Large intestine (tissue), 3 donors: ENCODE results near the gene HERPUD2. TPM values are rescaled to one million over a fixed set of nuclear protein-coding genes. Genes with fewer than 3 reads are reported as not detected.
"Not testable (repeated sequence)": the region's sequence is repeated elsewhere in the genome, so short reads cannot be mapped to it uniquely, and the experiment has no call there.

Experiments
- DNase-seq, 2 donors: peaks; one replicate each; pipeline versions ENCODE4 v3.0.0 to v3.0.0-alpha.2; 2013
- H3K27ac ChIP-seq: one replicate; pipeline ENCODE4 v1.5.1; 2013; ENCODE audit warnings: low read length
- H3K27me3 ChIP-seq: 2 replicates; pipeline ENCODE4 v1.6.1; 2013; ENCODE audit warnings: low read length; ENCODE audit not compliant: control insufficient read depth, insufficient read depth
- H3K36me3 ChIP-seq: 2 replicates; pipeline ENCODE4 v1.6.1; 2013; ENCODE audit warnings: low read length; ENCODE audit not compliant: control insufficient read depth, insufficient read depth
- H3K4me1 ChIP-seq: one replicate; pipeline ENCODE4 v1.6.1; 2013; ENCODE audit warnings: low read length; ENCODE audit not compliant: control insufficient read depth, insufficient read depth
- H3K4me3 ChIP-seq: one replicate; pipeline ENCODE4 v1.5.1; 2013; ENCODE audit warnings: low read length
- H3K9me3 ChIP-seq: one replicate; pipeline ENCODE4 v1.6.1; 2013; ENCODE audit warnings: mild to moderate bottlenecking, low read depth, low read length, moderate library complexity; ENCODE audit not compliant: control insufficient read depth
- WGBS: methylation state at CpG from one replicate; pipeline ENCODE4 v1.1.5; 2013; ENCODE audit warnings: low lambda C conversion rate; ENCODE audit not compliant: insufficient coverage; 5-methylcytosine and 5-hydroxymethylcytosine counted together
- polyA plus RNA-seq: library from polyadenylated mRNA; unstranded; fragments of 120-200 nt; gene quantifications from one replicate; pipeline ENCODE4 v1.2.1, GENCODE V29; 2013

HERPUD2 gene
- polyA plus RNA-seq, 1 donor: 23.8 TPM

GRCh38 chr7:35685781-35686180, 9.2 kb downstream of the HERPUD2 start:
- Histone ChIP-seq H3K36me3 (peaks cover 4% of the 10 kb centered on the region), H3K4me1 (no peaks in the 10 kb centered on the region), H3K4me3 (no peak overlapping the region), H3K9me3 (no peaks in the 10 kb centered on the region), H3K27ac (no peak overlapping the region), H3K27me3 (no peaks in the 10 kb centered on the region)
- no CpG with 5 or more reads among the region's 5 CpGs for WGBS
- no peak for DNase-seq

GRCh38 chr7:35681231-35682029, 13.5 kb downstream of the HERPUD2 start:
- Histone ChIP-seq H3K4me3 (no peak overlapping the region), H3K36me3 (peaks cover 4% of the 10 kb centered on the region), H3K9me3 (no peaks in the 10 kb centered on the region), H3K27me3 (no peaks in the 10 kb centered on the region), H3K27ac (no peak overlapping the region), H3K4me1 (no peaks in the 10 kb centered on the region)
- 100% methylated on average over 1 of the region's 1 CpG for WGBS
- no peak for DNase-seq

GRCh38 chr7:35680403-35681013, 14.4 kb downstream of the HERPUD2 start:
- H3K27me3 ChIP-seq: no peaks in the 10 kb centered on the region
- H3K4me3 ChIP-seq: no peak overlapping the region
- no peak overlapping the region for H3K27ac ChIP-seq
- no peak for DNase-seq
- 86% methylated on average over 1 of the region's 2 CpGs for WGBS
- H3K4me1 ChIP-seq: no peaks in the 10 kb centered on the region
- no peaks in the 10 kb centered on the region for H3K9me3 ChIP-seq
- peaks cover 3% of the 10 kb centered on the region for H3K36me3 ChIP-seq

- Histone ChIP-seq H3K9me3 (no peaks in the 10 kb centered on the region), H3K27ac (no peak overlapping the region), H3K4me1 (no peaks in the 10 kb centered on the region), H3K27me3 (no peaks in the 10 kb centered on the region), H3K4me3 (no peak overlapping the region), H3K36me3 (peaks cover 3% of the 10 kb centered on the region)
- DNase-seq: no peak
- no CpG with 5 or more reads among the region's 3 CpGs for WGBS
Observed at GRCh38 chr7:35677582-35678356, 17.2 kb downstream of the HERPUD2 start.

GRCh38 chr7:35676211-35676610, 18.7 kb downstream of the HERPUD2 start:
- WGBS: no CpG with 5 or more reads among the region's 1 CpG
- H3K27me3 ChIP-seq: no peaks in the 10 kb centered on the region
- H3K27ac ChIP-seq: no peak overlapping the region
- no peaks in the 10 kb centered on the region for H3K4me1 ChIP-seq
- H3K4me3 ChIP-seq: no peak overlapping the region
- H3K36me3 ChIP-seq: peaks cover 3% of the 10 kb centered on the region
- DNase-seq: no peak
- no peaks in the 10 kb centered on the region for H3K9me3 ChIP-seq

GRCh38 chr7:35670856-35671569, 23.9 kb downstream of the HERPUD2 start:
- H3K27me3 ChIP-seq: no peaks in the 10 kb centered on the region
- H3K4me1 ChIP-seq: no peaks in the 10 kb centered on the region
- H3K36me3 ChIP-seq: peaks cover 20% of the 10 kb centered on the region
- no peak overlapping the region for H3K27ac ChIP-seq
- no peak overlapping the region for H3K4me3 ChIP-seq
- DNase-seq: no peak
- WGBS: 83% methylated on average over 1 of the region's 3 CpGs
- H3K9me3 ChIP-seq: peaks cover 2% of the 10 kb centered on the region

- H3K27ac ChIP-seq, H3K4me1 ChIP-seq, H3K9me3 ChIP-seq, DNase-seq, H3K27me3 ChIP-seq, H3K4me3 ChIP-seq: not testable (repeated sequence)
- WGBS: no CpG with 5 or more reads among the region's 4 CpGs
- H3K36me3 ChIP-seq: peaks cover 11% of the 10 kb centered on the region
Observed at GRCh38 chr7:35660411-35660810, 34.5 kb downstream of the HERPUD2 start.

- H3K4me3 ChIP-seq: no peak overlapping the region
- WGBS: 100% methylated on average over 1 of the region's 1 CpG
- peaks cover 2% of the 10 kb centered on the region for H3K36me3 ChIP-seq
- no peaks in the 10 kb centered on the region for H3K27me3 ChIP-seq
- no peak overlapping the region for H3K27ac ChIP-seq
- no peaks in the 10 kb centered on the region for H3K4me1 ChIP-seq
- no peaks in the 10 kb centered on the region for H3K9me3 ChIP-seq
- no peak for DNase-seq
Observed at GRCh38 chr7:35658606-35659201, 36.2 kb downstream of the HERPUD2 start.

GRCh38 chr7:35657125-35657524, 37.8 kb downstream of the HERPUD2 start:
- no peaks in the 10 kb centered on the region for H3K4me1 ChIP-seq
- peaks cover 2% of the 10 kb centered on the region for H3K36me3 ChIP-seq
- no peak for DNase-seq
- peaks cover 6% of the 10 kb centered on the region for H3K9me3 ChIP-seq
- no peaks in the 10 kb centered on the region for H3K27me3 ChIP-seq
- WGBS: no CpG with 5 or more reads among the region's 2 CpGs
- no peak overlapping the region for H3K4me3 ChIP-seq
- H3K27ac ChIP-seq: no peak overlapping the region

GRCh38 chr7:35654558-35654957, 40.4 kb downstream of the HERPUD2 start:
- not testable (repeated sequence) for H3K27me3 ChIP-seq, H3K9me3 ChIP-seq, H3K27ac ChIP-seq, H3K4me1 ChIP-seq, H3K4me3 ChIP-seq, DNase-seq
- H3K36me3 ChIP-seq: peaks cover 16% of the 10 kb centered on the region
- no CpG with 5 or more reads among the region's 3 CpGs for WGBS
